KMS-11 (cell line): ENCODE data around the gene PNMA6E.
"Not testable (repeated sequence)": the region's sequence is repeated elsewhere in the genome, so short reads cannot be mapped to it uniquely, and the experiment has no call there.

Experiments
- H2AFZ ChIP-seq: fragments of 200-600 bp; sonication (generic); 2 replicates; pipeline ENCODE4 v1.6.1; 2016; ENCODE audit warnings: antibody characterized with exemption, mixed run types, low read depth
- H3K27ac ChIP-seq: fragments of 200-600 bp; sonication (generic); 2 replicates; pipeline ENCODE4 v1.6.1; 2016; ENCODE audit warnings: mild to moderate bottlenecking, mixed run types
- H3K27me3 ChIP-seq: fragments of 200-600 bp; sonication (generic); 2 replicates; pipeline ENCODE4 v1.6.1; 2017; ENCODE audit warnings: mild to moderate bottlenecking, low read depth, mixed run types, moderate library complexity; ENCODE audit not compliant: insufficient read depth
- H3K36me3 ChIP-seq: fragments of 200-600 bp; sonication (generic); 2 replicates; pipeline ENCODE4 v1.6.1; 2017; ENCODE audit warnings: mild to moderate bottlenecking, mixed run types; ENCODE audit not compliant: insufficient read depth
- H3K4me1 ChIP-seq: fragments of 200-600 bp; sonication (generic); 2 replicates; pipeline ENCODE4 v1.6.1; 2016; ENCODE audit warnings: mild to moderate bottlenecking, low read depth, mixed run types; ENCODE audit not compliant: poor library complexity, severe bottlenecking
- H3K4me2 ChIP-seq: fragments of 200-600 bp; sonication (generic); 2 replicates; pipeline ENCODE4 v1.7.0; 2016; ENCODE audit warnings: mild to moderate bottlenecking, mixed run types
- H3K4me3 ChIP-seq: fragments of 200-600 bp; sonication (generic); IDR thresholded peaks from 2 replicates; pipeline ENCODE4 v1.6.1; 2017; ENCODE audit warnings: low read depth, low read length, mixed read lengths; ENCODE audit not compliant: insufficient read depth
- H3K79me2 ChIP-seq: fragments of 200-600 bp; sonication (generic); 2 replicates; pipeline ENCODE4 v1.6.1; 2016; ENCODE audit warnings: low read depth, mixed run types; ENCODE audit not compliant: insufficient read depth
- H3K9ac ChIP-seq: fragments of 200-600 bp; sonication (generic); 2 replicates; pipeline ENCODE4 v1.6.1; 2016; ENCODE audit warnings: mild to moderate bottlenecking, mixed run types
- H4K20me1 ChIP-seq: fragments of 200-600 bp; sonication (generic); 2 replicates; pipeline ENCODE4 v1.6.1; 2016; ENCODE audit warnings: mild to moderate bottlenecking, mixed run types; ENCODE audit not compliant: insufficient read depth
- CTCF ChIP-seq: fragments of 200-600 bp; sonication (generic); conservative IDR thresholded peaks from 2 replicates; pipeline ENCODE4 v1.6.1; 2017; ENCODE audit warnings: low read depth, mild to moderate bottlenecking, antibody characterized with exemption, low read length, moderate library complexity, mixed read lengths

The PNMA6E gene

GRCh38 chrX:153394612-153395011 lies 6.5 kb downstream of the PNMA6E start:
- TF ChIP-seq CTCF, result no peak
- Histone ChIP-seq H3K27me3 (no peaks in the 10 kb centered on the region), H3K4me3 (no peak overlapping the region), H3K4me1 (no peaks in the 10 kb centered on the region), H3K4me2 (no peak overlapping the region), H3K36me3 (no peaks in the 10 kb centered on the region), H3K79me2 (no peaks in the 10 kb centered on the region), H3K27ac (no peak overlapping the region), H2AFZ (no peak overlapping the region), H4K20me1 (no peaks in the 10 kb centered on the region), H3K9ac (no peak overlapping the region)

DNA sequence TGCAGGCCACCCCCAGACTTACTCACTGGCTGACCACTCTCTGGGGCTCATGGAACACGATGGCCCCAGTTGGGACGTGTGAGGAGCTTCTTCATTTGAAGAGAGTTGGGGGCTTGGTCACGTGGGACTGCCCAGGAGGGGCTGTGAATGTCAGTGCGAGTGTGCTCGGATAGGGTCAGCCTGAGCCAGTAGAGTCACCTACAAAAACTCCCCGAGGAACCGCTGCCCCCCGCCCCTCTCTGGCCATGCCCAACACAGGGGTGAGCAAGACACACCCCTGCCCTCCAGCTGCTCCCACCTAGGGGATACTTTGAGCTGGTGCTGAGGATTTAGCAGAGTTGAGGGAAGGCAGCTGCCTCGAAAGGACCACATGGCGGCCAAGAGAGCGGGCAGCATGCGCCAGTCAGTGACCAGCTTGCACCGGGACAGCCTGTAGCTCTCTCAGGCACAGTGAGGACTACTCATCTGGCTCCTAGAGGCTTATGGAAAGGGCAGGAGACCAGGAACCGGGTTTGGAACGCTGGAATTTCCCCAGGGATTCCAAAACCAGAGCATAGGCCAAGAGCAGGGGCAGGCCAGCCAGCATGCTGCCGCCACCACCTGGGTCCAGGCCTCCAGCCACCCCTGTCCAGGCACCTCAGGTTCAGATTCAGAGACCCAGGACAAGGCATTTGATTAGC lies 8.4 kb downstream of the PNMA6E start:
- Histone ChIP-seq H3K4me2 (no peak overlapping the region), H3K9ac (no peak overlapping the region), H3K79me2 (no peaks in the 10 kb centered on the region), H3K36me3 (no peaks in the 10 kb centered on the region), H2AFZ (no peak overlapping the region), H3K27ac (no peak overlapping the region), H3K4me3 (no peak overlapping the region), H3K4me1 (no peaks in the 10 kb centered on the region), H4K20me1 (no peaks in the 10 kb centered on the region), H3K27me3 (no peaks in the 10 kb centered on the region)
- TF ChIP-seq CTCF, result no peak

DNA sequence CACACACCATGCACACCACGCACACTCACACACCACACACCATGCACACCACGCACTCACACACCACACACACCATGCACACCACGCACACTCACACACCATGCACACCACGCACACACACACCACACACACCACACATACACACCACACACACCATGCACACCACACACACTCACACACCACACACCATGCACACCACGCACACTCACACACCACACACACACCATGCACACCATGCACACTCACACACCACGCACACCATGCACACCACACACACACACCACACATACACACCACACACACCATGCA lies 11.7 kb downstream of the PNMA6E start:
- not testable (repeated sequence) for H3K27me3 ChIP-seq, H4K20me1 ChIP-seq, H3K9ac ChIP-seq, H3K27ac ChIP-seq, H3K4me2 ChIP-seq, H3K4me1 ChIP-seq, H2AFZ ChIP-seq, H3K4me3 ChIP-seq, H3K79me2 ChIP-seq, H3K36me3 ChIP-seq

GRCh38 chrX:153388722-153389459 lies 12.3 kb downstream of the PNMA6E start:
- Histone ChIP-seq H3K36me3 (no peaks in the 10 kb centered on the region), H3K27me3 (no peaks in the 10 kb centered on the region), H4K20me1 (no peaks in the 10 kb centered on the region), H2AFZ (no peak overlapping the region), H3K79me2 (no peaks in the 10 kb centered on the region), H3K27ac (no peak overlapping the region), H3K4me2 (no peak overlapping the region), H3K4me3 (no peak overlapping the region), H3K4me1 (no peaks in the 10 kb centered on the region), H3K9ac (no peak overlapping the region)
- TF ChIP-seq CTCF, result no peak
